IMR-90 (cell line): ENCODE data around the gene NEURL2. TPM values are rescaled to one million over a fixed set of nuclear protein-coding genes. Genes with fewer than 3 reads are reported as not detected.

Experiments
- ATAC-seq: fragments of 200-7000 bp; cut with Tn5 transposase; 2 replicates; pipeline ENCODE4 v1.9.1; 2020; ENCODE audit warnings: low read depth, mild to moderate bottlenecking, moderate library complexity
- BruUV-seq: library from RNA; stranded (reverse); fragments of 400-500 nt; replicated peaks from 2 replicates; lab custom pipeline; 2021; lab: Mats Ljungman, UMichigan
- CTCF ChIA-PET: fragments of 300-600 bp; formaldehyde crosslinking; extraction: SDS; loops from one replicate; lab custom pipeline; 2021; ENCODE audit warnings: antibody characterized with exemption; lab: Yijun Ruan, JAX
- POLR2A ChIA-PET: fragments of 300-600 bp; sonication (Branson Sonifier 250); formaldehyde crosslinking; loops from one replicate; lab custom pipeline; 2022; ENCODE audit warnings: antibody characterized with exemption; ENCODE audit not compliant: unreplicated experiment; lab: Charles Lee
- DNase-seq: peaks from one replicate; pipeline ENCODE4 v3.0.0; 2013
- H2AFZ ChIP-seq: replicated peaks from 2 replicates; pipeline ENCODE3; 2013; ENCODE audit warnings: low read length, mild to moderate bottlenecking; ENCODE audit not compliant: poor library complexity
- H2AK5ac ChIP-seq: 2 replicates; pipeline ENCODE4 v1.6.1; 2013; ENCODE audit warnings: low read depth, low read length, inconsistent platforms
- H2AK9ac ChIP-seq: replicated peaks from 2 replicates; pipeline ENCODE3; 2013; ENCODE audit warnings: mild to moderate bottlenecking, low read depth, low read length, moderate library complexity; ENCODE audit not compliant: poor library complexity
- H2BK120ac ChIP-seq: 2 replicates; pipeline ENCODE4 v1.6.1; 2013; ENCODE audit warnings: low read depth, low read length, inconsistent platforms
- H2BK15ac ChIP-seq: 3 replicates; pipeline ENCODE4 v1.6.1; 2013; ENCODE audit warnings: low read depth, low read length, inconsistent platforms
- H2BK20ac ChIP-seq: 2 replicates; pipeline ENCODE4 v1.6.1; 2013; ENCODE audit warnings: low read depth, mild to moderate bottlenecking, inconsistent platforms, low read length, moderate library complexity
- H2BK5ac ChIP-seq: 2 replicates; pipeline ENCODE4 v1.6.1; 2013; ENCODE audit warnings: mild to moderate bottlenecking, low read depth, low read length, inconsistent platforms; ENCODE audit not compliant: poor library complexity, severe bottlenecking
- H3K14ac ChIP-seq: replicated peaks from 2 replicates; pipeline ENCODE4 v1.6.1; 2013; ENCODE audit warnings: low read depth, low read length, inconsistent platforms
- H3K18ac ChIP-seq: 2 replicates; pipeline ENCODE4 v1.6.1; 2013; ENCODE audit warnings: low read depth, low read length, control low read depth
- H3K23ac ChIP-seq: 2 replicates; pipeline ENCODE4 v1.6.1; 2013; ENCODE audit warnings: low read depth, low read length, inconsistent platforms
- H3K27ac ChIP-seq: 2 replicates; pipeline ENCODE4 v1.5.1; 2013; ENCODE audit warnings: mild to moderate bottlenecking, control low read depth, low read length; ENCODE audit not compliant: insufficient read depth
- H3K27me3 ChIP-seq: 2 replicates; pipeline ENCODE4 v1.6.1; 2013; ENCODE audit warnings: low read length; ENCODE audit not compliant: control insufficient read depth, insufficient read depth
- H3K36me3 ChIP-seq: 2 replicates; pipeline ENCODE4 v1.6.1; 2013; ENCODE audit warnings: low read length, mixed read lengths; ENCODE audit not compliant: control insufficient read depth, insufficient read depth
- H3K4ac ChIP-seq: 2 replicates; pipeline ENCODE4 v1.6.1; 2013; ENCODE audit warnings: low read depth, low read length, inconsistent platforms
- H3K4me1 ChIP-seq: 2 replicates; pipeline ENCODE4 v1.6.1; 2013; ENCODE audit warnings: low read length, mixed read lengths; ENCODE audit not compliant: control insufficient read depth, insufficient read depth
- H3K4me2 ChIP-seq: 2 replicates; pipeline ENCODE4 v1.6.1; 2013; ENCODE audit warnings: low read depth, mild to moderate bottlenecking, control low read depth, low read length, moderate library complexity
- H3K4me3 ChIP-seq: 2 replicates; pipeline ENCODE4 v1.5.1; 2013; ENCODE audit warnings: low read depth, mild to moderate bottlenecking, control low read depth, low read length, moderate library complexity; ENCODE audit not compliant: insufficient read depth
- H3K56ac ChIP-seq: 2 replicates; pipeline ENCODE4 v1.6.1; 2013; ENCODE audit warnings: low read length, inconsistent platforms; ENCODE audit not compliant: insufficient read depth; ENCODE audit errors: extremely low read depth
- H3K79me1 ChIP-seq, 2 experiments: 2 replicates each; pipeline ENCODE4 v1.6.1; 2013; ENCODE audit warnings: low read length in 2 of 2, inconsistent platforms in 1 of 2, low read depth in 1 of 2
- H3K9ac ChIP-seq: 2 replicates; pipeline ENCODE4 v1.6.1; 2013; ENCODE audit warnings: low read depth, low read length, control low read depth
- H3K9me1 ChIP-seq: 2 replicates; pipeline ENCODE4 v1.6.1; 2013; ENCODE audit warnings: low read length, inconsistent platforms; ENCODE audit not compliant: insufficient read depth
- H3K9me3 ChIP-seq: 2 replicates; pipeline ENCODE4 v1.6.1; 2013; ENCODE audit warnings: low read length; ENCODE audit not compliant: control insufficient read depth, insufficient read depth
- H4K20me1 ChIP-seq: 2 replicates; pipeline ENCODE4 v1.6.1; 2013; ENCODE audit warnings: low read length, inconsistent platforms; ENCODE audit not compliant: insufficient read depth
- H4K5ac ChIP-seq: 2 replicates; pipeline ENCODE4 v1.6.1; 2013; ENCODE audit warnings: mild to moderate bottlenecking, low read depth, low read length, control low read depth
- H4K8ac ChIP-seq, 2 experiments: 2 replicates each; pipeline ENCODE4 v1.6.1; 2013; ENCODE audit warnings: low read depth in 2 of 2, low read length in 2 of 2, control low read depth in 1 of 2, inconsistent platforms in 1 of 2
- H4K91ac ChIP-seq: 2 replicates; pipeline ENCODE4 v1.6.1; 2013; ENCODE audit warnings: low read depth, low read length, inconsistent platforms; ENCODE audit not compliant: insufficient read depth
- BHLHE40 ChIP-seq: fragments of 150-350 bp; IDR thresholded peaks from 2 replicates; pipeline ENCODE4 v1.6.1; 2016; ENCODE audit warnings: mild to moderate bottlenecking, low read depth, low read length
- CEBPB ChIP-seq: IDR thresholded peaks from 2 replicates; pipeline ENCODE4 v1.6.1; 2012; ENCODE audit warnings: low read depth, low read length, improper control_type of control experiment
- CHD1 ChIP-seq: IDR thresholded peaks from 2 replicates; pipeline ENCODE4 v1.6.1; 2012; ENCODE audit warnings: low read depth, low read length, improper control_type of control experiment
- CTCF ChIP-seq: conservative IDR thresholded peaks from 2 replicates; pipeline ENCODE4 v1.5.1; 2012; ENCODE audit warnings: mild to moderate bottlenecking, low read depth, low read length, improper control_type of control experiment
- ELK1 ChIP-seq: fragments of 150-350 bp; IDR thresholded peaks from 2 replicates; pipeline ENCODE4 v1.6.1; 2016; ENCODE audit warnings: low read depth, mild to moderate bottlenecking, low read length, moderate library complexity, borderline replicate concordance
- FOS ChIP-seq: fragments of 150-350 bp; IDR thresholded peaks from 2 replicates; pipeline ENCODE4 v1.6.1; 2016; ENCODE audit warnings: low read depth, low read length
- MAFK ChIP-seq: IDR thresholded peaks from 2 replicates; pipeline ENCODE4 v1.6.1; 2012; ENCODE audit warnings: low read depth, low read length, improper control_type of control experiment
- MAZ ChIP-seq: IDR thresholded peaks from 2 replicates; pipeline ENCODE4 v1.6.1; 2012; ENCODE audit warnings: low read depth, mild to moderate bottlenecking, low read length, improper control_type of control experiment, moderate library complexity, borderline replicate concordance
- MXI1 ChIP-seq: IDR thresholded peaks from 2 replicates; pipeline ENCODE4 v1.6.1; 2012; ENCODE audit warnings: low read depth, mild to moderate bottlenecking, low read length, moderate library complexity, borderline replicate concordance
- NFE2L2 ChIP-seq: fragments of 150-350 bp; IDR thresholded peaks from 2 replicates; pipeline ENCODE4 v1.6.1; 2016; ENCODE audit warnings: low read depth, mild to moderate bottlenecking, low read length
- POLR2A ChIP-seq: IDR thresholded peaks from 2 replicates; pipeline ENCODE4 v1.6.1; 2012; ENCODE audit warnings: mild to moderate bottlenecking, low read depth, low read length
- RAD21 ChIP-seq: IDR thresholded peaks from 2 replicates; pipeline ENCODE4 v1.6.1; 2012; ENCODE audit warnings: low read length, improper control_type of control experiment
- RCOR1 ChIP-seq: IDR thresholded peaks from 2 replicates; pipeline ENCODE4 v1.6.1; 2012; ENCODE audit warnings: mild to moderate bottlenecking, low read length, improper control_type of control experiment; ENCODE audit not compliant: insufficient replicate concordance
- RFX5 ChIP-seq: IDR thresholded peaks from 2 replicates; pipeline ENCODE4 v1.8.0; 2012; ENCODE audit warnings: low read depth, mild to moderate bottlenecking, low read length, moderate library complexity
- SMC3 ChIP-seq: fragments of 150-350 bp; IDR thresholded peaks from 2 replicates; pipeline ENCODE4 v1.6.1; 2016; ENCODE audit warnings: low read depth, mild to moderate bottlenecking, antibody characterized with exemption, low read length, moderate library complexity
- USF2 ChIP-seq: fragments of 150-350 bp; IDR thresholded peaks from 2 replicates; pipeline ENCODE4 v1.6.1; 2017; ENCODE audit warnings: mild to moderate bottlenecking, antibody characterized with exemption, low read length, low read depth
- WGBS, 2 experiments: methylation state at CpG; one replicate each; pipeline versions ENCODE4 v1.1.5 to v1.1.7; 2013; ENCODE audit warnings: missing lambda C conversion rate in 2 of 2; ENCODE audit not compliant: insufficient read length in 1 of 2; ENCODE audit errors: extremely low coverage in 2 of 2; 5-methylcytosine and 5-hydroxymethylcytosine counted together
- dilution Hi-C: fragments of 300-500 bp; cut with HindIII; formaldehyde crosslinking; loops from one replicate; pipeline ENCODE4 v1.14.3; 2018; ENCODE audit warnings: low sequenced_read_pairs; ENCODE audit not compliant: unreplicated experiment
- in situ Hi-C: fragments of 300-500 bp; cut with MboI; formaldehyde crosslinking; loops from 3 replicates; pipeline ENCODE4 v1.14.3; 2019; ENCODE audit warnings: low sequenced_read_pairs, inconsistent platforms, mixed read lengths
- intact Hi-C: fragments of 100-400 bp; cut with micrococcal nuclease; formaldehyde crosslinking; loops from 2 replicates; pipeline ENCODE4 v1.10.0; 2022
- polyA plus RNA-seq, 3 experiments: library from polyadenylated mRNA; depleted of rRNA; stranded (reverse); fragments of >200 nt; gene quantifications; 2 replicates each; pipeline ENCODE4 v1.2.3, GENCODE V29; 2012; ENCODE audit warnings: low replicate concordance in 1 of 3
- total RNA-seq: library from RNA; depleted of rRNA; stranded (reverse); fragments of >200 nt; gene quantifications from 2 replicates; pipeline ENCODE4 v1.2.3, GENCODE V29; 2012

Gene NEURL2
- total and polyA plus RNA-seq, 2 of the 4 experiments (the other 2 are of a cell fraction) = 1.1 to 2.5 TPM

GRCh38 chr20:45887346-45887715, 3.7 kb downstream of the NEURL2 start, which contains the start of gene SPATA25:
Gene SPATA25, minus strand, starts transcription at chr20:45887622. Its CDS starts 32 bp downstream, at chr20:45887590.
- ATAC-seq (no peak), DNase-seq (no peak)
- H2AK5ac ChIP-seq = no peak within 1 kb of the TSS
- in situ Hi-C loops = no loop called here
- no peak within 1 kb of the TSS for H2BK5ac ChIP-seq
- H3K9me1 ChIP-seq = peaks cover 5% of the 10 kb centered on the region
- peaks cover 3% of the 10 kb centered on the region; the same call in 1 of the 2 replicates for H4K20me1 ChIP-seq
- BruUV-seq = no TSS peak
- no peak within 1 kb of the TSS for H3K18ac ChIP-seq
- H3K9me3 ChIP-seq = no peaks in the 10 kb centered on the region
- H3K4me3 ChIP-seq = no peak within 1 kb of the TSS
- POLR2A ChIA-PET = no interaction called here
- no peak within 1 kb of the TSS for H4K5ac ChIP-seq
- H3K36me3 ChIP-seq = peaks cover 26% of the 10 kb centered on the region
- no peak within 1 kb of the TSS for H2BK15ac ChIP-seq
- H3K27me3 ChIP-seq = no peaks in the 10 kb centered on the region
- dilution Hi-C loops = no loop called here
- H3K14ac ChIP-seq = no peak within 1 kb of the TSS
- no peak within 1 kb of the TSS for H3K56ac ChIP-seq
- H2BK20ac ChIP-seq = no peak within 1 kb of the TSS
- CTCF ChIA-PET = no interaction called here
- no CpG with 5 or more reads among the region's 8 CpGs for WGBS, 2 experiments
- TF ChIP-seq BHLHE40 = no peak
- no peak for TF ChIP-seq CHD1
- no peak for TF ChIP-seq FOS
- no peak for TF ChIP-seq MAZ
- TF ChIP-seq CTCF = no peak
- no peak for TF ChIP-seq ELK1
- TF ChIP-seq MAFK = no peak
- no peak for TF ChIP-seq CEBPB
- no peak for TF ChIP-seq MXI1
- TF ChIP-seq USF2 = no peak
- no peak for TF ChIP-seq RCOR1
- TF ChIP-seq NFE2L2 = no peak
- TF ChIP-seq RFX5 = no peak
- no peak for TF ChIP-seq SMC3
- TF ChIP-seq RAD21 = no peak
- TF ChIP-seq POLR2A = no peak
- H2BK120ac ChIP-seq = no peak within 1 kb of the TSS
- no peak within 1 kb of the TSS for H3K4ac ChIP-seq
- H3K4me1 ChIP-seq = peaks cover 5% of the 10 kb centered on the region; the same call in 1 of the 2 replicates
- H2AK9ac ChIP-seq = no peak within 1 kb of the TSS
- H3K79me1 ChIP-seq = peaks cover 10 to 63% of the 10 kb centered on the region in 2 experiments; a peak in 3 of 4 replicates
- no peak within 1 kb of the TSS for H3K9ac ChIP-seq
- H3K4me2 ChIP-seq = no peak within 1 kb of the TSS
- no peak within 1 kb of the TSS for H2AFZ ChIP-seq
- H3K23ac ChIP-seq = no peak within 1 kb of the TSS
- no peak within 1 kb of the TSS for H4K91ac ChIP-seq
- H3K27ac ChIP-seq = no peak within 1 kb of the TSS
- intact Hi-C loops = no loop called here
- H4K8ac ChIP-seq = no peak within 1 kb of the TSS
